GOT3 (cell line): Measurements from ENCODE around the gene HOXB5.

Experiments used
- DNase-seq: peaks from one replicate; lab custom pipeline; 2025; ENCODE audit warnings: mixed read lengths; lab: John Stamatoyannopoulos, UW

The HOXB5 gene

GRCh38 chr17:48571826-48572417 is 21.7 kb downstream of the HOXB5 start:
- DNase-seq = no peak

- DNase-seq = no peak
Observed at GRCh38 chr17:48571024-48571818, 22.4 kb downstream of the HOXB5 start.

GRCh38 chr17:48570325-48571023 is 23.1 kb downstream of the HOXB5 start:
- no peak for DNase-seq

GRCh38 chr17:48569674-48570324 is 23.8 kb downstream of the HOXB5 start:
- DNase-seq = no peak

GRCh38 chr17:48569240-48569582 is 24.4 kb downstream of the HOXB5 start:
- DNase-seq = no peak

GRCh38 chr17:48568499-48569239 is 24.9 kb downstream of the HOXB5 start:
- DNase-seq = no peak

- DNase-seq = no peak
Observed at GRCh38 chr17:48567646-48568354, 25.8 kb downstream of the HOXB5 start.

- DNase-seq = no peak
Observed at GRCh38 chr17:48567209-48567608, 26.4 kb downstream of the HOXB5 start.

- DNase-seq = no peak
Observed at GRCh38 chr17:48566717-48567116, 26.9 kb downstream of the HOXB5 start.

GRCh38 chr17:48565925-48566710 is 27.5 kb downstream of the HOXB5 start:
- DNase-seq = no peak

GRCh38 chr17:48565022-48565554 is 28.5 kb downstream of the HOXB5 start:
- DNase-seq = no peak

- DNase-seq = no peak
Observed at GRCh38 chr17:48564188-48565021, 29.2 kb downstream of the HOXB5 start.

GRCh38 chr17:48563867-48564187 is 29.8 kb downstream of the HOXB5 start:
- DNase-seq = no peak

- no peak for DNase-seq
Observed at GRCh38 chr17:48563385-48563838, 30.2 kb downstream of the HOXB5 start.

GRCh38 chr17:48562934-48563333 is 30.6 kb downstream of the HOXB5 start:
- no peak for DNase-seq

GRCh38 chr17:48561884-48562810 is 31.4 kb downstream of the HOXB5 start:
- no peak for DNase-seq

- DNase-seq = no peak
Observed at GRCh38 chr17:48559840-48560817, 33.5 kb downstream of the HOXB5 start.
